ENCODE data around the gene TMC4.

The TMC4 gene

DNA sequence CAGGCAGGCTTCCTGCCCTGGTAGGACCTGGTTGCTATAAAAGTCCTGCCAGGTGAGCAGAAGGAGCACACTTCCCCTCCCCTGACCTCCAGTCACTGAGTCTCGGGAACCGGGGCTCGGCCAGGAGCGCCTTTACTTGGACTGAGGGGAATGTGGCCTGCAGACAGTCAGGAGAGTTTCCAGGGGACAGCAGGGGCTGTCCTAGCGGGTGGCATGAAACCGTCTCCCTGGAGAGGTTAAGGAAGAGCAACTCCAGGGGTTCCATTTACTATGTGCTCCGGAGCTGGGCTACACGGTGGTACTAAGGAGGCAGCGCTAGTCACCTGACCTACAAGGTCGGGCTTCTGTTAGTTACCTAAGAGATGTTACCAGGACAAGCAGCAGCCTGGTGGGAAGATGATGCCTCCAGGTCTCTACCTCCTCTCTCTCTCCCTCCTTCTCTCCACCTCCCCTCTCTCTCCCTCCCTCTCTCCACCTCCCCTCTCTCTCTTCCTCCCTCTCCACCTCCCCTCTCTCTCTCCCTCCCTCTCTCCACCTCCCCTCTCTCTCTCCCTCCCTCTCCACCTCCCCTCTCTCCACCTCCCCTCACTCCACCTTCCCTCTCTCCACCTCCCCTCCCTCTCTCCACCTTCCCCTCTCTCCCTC is 39.5 kb downstream of the TMC4 start:
- no peak for DNase-seq (ENCODE audit: low read depth)

DNA sequence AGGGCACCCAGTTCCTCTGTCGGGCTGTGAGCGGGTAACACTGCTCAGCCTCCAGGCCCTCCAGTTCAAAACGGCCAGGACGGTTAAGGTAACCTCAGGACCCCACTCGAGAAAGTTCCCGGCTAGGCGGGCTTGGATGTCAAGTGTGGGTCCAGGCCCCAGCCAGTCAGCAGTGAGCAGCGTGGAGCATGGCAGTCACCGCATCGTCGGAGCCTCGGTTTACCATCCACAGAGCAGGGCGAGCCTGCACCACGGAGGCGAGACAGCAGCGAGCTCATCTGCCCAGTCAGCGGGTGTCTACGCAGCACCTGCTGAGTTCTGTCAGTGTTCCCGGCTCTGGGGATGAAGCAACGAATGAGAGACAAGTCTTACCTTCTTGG is 43.4 kb downstream of the TMC4 start:
- no peak for DNase-seq (ENCODE audit: low read depth)

DNA sequence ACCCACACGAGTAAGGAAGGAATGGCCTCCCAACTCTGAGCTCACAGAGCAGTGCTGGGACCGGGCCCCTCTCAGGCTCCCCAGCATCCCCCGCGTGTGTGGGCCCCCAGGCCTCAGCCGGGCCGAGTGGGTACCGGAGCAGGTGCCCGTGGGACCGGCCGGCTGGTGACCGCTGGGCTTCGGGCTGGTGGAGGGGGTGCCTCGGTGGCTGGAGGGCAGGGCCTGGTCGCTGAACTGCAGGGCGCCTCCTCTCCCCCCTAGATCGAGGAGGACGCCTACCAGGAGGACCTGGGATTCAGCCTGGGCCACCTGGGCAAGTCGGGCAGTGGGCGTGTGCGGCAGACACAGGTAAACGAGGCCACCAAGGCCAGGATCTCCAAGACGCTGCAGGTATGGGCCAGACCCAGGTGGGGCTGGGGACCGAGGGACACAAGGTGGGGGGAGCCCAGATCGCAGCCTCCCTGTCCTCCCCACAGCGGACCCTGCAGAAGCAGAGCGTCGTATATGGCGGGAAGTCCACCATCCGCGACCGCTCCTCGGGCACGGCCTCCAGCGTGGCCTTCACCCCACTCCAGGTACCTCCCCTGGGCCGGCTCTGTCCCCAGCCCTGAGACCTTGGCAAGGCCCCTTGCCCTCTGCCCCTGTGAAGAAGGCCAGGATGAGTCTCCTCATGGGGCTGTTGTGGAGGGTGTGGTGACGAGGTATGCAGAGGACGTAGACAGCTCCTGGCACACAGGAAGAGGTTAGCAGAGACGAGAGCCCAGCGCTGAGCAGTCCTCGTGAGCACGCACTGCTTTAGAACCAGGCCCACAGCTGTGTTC is 44.0 kb downstream of the TMC4 start:
- no peak for DNase-seq (ENCODE audit: low read depth)

DNA sequence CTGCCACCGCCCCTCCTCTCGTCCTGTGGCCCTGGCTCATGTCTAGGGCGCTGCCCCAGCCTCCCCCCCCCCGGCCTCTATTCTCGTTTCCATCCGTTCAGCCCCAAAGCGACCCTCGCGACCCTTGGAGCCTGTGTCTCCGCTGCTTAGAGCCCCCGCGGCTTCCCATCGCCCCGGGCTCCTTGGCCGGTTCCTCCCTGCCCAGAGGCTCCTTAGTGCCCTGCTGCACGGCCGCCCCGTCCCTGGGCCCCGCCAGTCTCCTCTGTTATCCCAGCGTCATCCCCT is 44.6 kb downstream of the TMC4 start:
- DNase-seq (ENCODE audit: low read depth): no peak

DNA sequence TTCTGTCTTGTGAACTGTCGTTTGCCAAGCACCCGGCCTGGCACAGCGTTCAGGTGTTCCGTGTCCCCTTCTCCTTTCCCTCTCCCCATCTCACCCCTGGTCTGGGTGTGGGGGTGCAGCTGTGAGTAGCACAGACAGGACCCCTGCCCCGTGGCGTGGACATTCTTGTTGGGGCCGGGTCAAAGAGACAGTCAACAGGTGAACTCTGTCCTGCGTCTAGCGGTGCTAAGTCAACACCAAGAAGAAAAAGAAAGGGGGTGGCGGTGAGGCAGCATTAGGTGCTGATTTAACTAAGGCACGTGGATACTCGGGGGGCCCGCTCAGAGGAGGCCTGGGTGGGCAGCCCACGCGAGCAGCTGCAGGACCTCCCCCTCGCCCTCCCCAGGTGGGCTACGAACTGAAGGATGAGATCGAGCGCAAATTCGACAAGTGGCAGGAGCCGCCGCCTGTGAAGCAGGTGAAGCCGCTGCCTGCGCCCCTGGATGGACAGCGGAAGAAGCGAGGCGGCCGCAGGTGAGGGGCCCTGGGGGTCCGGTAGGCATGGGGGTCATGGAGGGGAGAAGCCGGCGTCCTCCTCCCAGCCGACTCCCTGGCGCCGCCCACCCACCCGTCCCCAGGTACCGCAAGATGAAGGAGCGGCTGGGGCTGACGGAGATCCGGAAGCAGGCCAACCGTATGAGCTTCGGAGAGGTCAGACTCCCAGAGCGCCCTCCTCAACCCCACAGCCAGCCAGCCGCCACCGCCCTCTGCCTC is 45.1 kb downstream of the TMC4 start:
- no peak for DNase-seq (ENCODE audit: low read depth)

DNA sequence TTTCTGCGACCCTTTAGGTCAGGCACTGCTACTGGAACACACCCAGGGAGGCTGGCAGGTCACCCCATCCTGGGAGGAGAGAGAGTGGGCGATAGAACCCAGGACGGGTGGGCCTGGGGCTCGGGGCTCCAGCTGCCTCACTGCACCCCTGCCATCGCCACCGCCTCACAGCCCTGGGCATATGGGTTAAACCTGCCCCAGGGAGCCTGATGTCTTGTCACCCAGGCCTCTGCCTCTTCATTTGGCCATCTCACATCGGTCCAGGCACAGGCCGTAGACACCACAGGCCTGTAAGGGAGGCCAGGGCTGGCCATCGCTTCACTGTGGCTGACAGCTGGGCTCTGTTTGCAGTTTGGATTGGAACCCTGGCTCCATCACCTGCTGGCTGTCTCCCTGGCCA is 47.2 kb downstream of the TMC4 start:
- no peak for DNase-seq (ENCODE audit: low read depth)

DNA sequence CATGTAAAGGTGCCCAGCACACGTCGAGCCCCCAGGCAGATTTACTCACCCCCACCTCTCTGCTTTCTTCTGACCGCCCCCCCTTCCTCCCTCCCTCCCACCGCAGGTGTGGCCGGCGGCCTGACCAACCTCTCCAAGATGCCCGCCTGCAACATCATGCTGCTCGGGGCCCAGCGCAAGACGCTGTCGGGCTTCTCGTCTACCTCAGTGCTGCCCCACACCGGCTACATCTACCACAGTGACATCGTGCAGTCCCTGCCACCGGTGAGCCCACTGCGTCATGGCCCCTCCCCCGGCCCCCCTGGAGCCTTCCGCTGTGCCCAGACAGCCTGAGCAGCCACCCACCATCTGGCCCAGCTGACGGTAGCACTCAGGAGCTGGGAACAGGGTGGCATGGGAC is 48.6 kb downstream of the TMC4 start:
- no peak for DNase-seq (ENCODE audit: low read depth)

DNA sequence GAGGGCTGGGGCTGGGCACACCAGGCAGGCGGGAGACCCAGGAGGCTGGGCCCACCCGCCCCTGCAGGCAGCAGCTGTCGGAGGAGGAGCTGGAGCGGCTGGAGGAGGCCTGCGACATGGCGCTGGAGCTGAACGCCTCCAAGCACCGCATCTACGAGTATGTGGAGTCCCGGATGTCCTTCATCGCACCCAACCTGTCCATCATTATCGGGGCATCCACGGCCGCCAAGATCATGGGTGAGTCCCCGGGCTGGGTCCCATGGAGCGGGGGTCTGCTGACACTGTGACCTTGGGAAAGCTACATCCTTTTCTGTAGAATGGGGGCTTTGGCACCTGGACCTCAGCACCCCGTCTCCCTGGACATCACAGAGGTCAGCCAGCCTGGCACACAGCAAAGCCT is 49.3 kb downstream of the TMC4 start:
- no peak for DNase-seq (ENCODE audit: low read depth)

DNA sequence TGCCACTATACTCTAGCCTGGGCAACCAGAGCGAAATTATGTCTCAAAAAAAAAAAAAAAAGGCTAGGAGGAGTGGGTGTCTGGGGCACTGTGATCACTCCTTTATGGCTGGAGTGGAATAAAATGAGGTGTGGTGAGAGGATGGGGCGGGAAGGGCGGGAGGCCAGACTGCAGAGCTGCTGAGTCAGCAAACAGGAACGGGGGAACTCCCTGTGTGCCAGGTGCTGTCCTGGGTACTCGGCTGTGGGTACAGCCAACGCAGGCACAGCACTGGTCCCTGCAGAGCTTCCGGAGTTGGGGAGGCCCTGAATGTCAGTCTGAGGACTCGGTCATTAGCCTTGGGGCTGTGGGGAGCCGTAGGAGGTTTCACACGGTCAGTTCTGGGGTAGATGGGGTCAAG is 51.7 kb downstream of the TMC4 start:
- DNase-seq (ENCODE audit: low read depth): no peak

DNA sequence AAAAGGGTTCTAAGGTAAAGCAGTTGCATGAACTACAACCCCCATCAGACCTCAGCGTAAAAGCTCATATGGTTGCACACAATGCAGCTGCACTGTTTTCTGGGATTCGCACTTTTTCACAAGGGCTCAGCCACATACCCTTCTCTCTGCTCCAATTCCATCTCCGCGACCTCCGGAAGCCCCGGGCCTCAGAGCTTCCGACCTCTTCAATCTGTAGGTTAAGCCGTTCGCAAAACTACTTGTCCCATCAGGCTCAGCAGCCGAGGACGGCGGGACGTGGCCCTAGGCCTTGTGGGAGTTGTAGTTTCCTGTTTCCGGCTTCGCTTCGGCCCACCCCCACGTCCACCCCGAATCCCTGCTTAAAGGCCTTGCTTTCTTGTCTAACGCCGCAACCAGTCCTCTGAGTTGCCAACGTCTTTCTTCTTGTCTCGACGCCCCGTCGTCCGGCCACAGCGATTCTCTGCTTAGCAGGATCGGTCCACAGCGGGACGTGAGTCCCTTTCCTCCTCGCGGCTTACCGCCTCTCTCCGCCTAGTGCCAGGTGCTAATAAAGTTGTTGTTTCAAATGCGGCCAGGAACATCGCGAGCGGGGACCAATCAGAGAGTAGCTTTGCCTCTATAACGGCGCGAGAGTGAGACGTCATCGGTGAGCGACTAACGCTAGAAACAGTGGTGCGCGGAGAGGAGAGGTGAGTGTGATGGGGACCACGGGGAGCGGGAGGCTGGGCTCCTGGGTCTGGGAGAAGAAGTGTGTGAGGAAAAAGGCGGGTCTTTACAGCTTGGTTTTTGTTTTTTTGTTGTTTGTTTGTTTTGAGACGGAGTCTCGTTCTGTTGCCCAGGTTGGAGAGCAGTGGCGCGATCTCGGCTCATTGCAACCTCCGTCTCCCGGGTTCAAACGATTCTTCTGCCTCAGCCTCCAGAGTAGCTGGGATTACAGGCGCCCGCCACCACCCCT is 57.6 kb downstream of the TMC4 start, which contains the start of the genes PRPF31 and TFPT:
Gene PRPF31, plus strand, starts transcription at position 646 of the 955 bp plus-strand sequence. CDS start 2,525 bp downstream, outside the sequence.
Gene TFPT, minus strand, starts transcription at position 549 of the 955 bp plus-strand sequence. Its CDS starts 388 bp downstream, at position 161.
- peak; percentile 97 for DNase-seq (ENCODE audit: low read depth)

DNA sequence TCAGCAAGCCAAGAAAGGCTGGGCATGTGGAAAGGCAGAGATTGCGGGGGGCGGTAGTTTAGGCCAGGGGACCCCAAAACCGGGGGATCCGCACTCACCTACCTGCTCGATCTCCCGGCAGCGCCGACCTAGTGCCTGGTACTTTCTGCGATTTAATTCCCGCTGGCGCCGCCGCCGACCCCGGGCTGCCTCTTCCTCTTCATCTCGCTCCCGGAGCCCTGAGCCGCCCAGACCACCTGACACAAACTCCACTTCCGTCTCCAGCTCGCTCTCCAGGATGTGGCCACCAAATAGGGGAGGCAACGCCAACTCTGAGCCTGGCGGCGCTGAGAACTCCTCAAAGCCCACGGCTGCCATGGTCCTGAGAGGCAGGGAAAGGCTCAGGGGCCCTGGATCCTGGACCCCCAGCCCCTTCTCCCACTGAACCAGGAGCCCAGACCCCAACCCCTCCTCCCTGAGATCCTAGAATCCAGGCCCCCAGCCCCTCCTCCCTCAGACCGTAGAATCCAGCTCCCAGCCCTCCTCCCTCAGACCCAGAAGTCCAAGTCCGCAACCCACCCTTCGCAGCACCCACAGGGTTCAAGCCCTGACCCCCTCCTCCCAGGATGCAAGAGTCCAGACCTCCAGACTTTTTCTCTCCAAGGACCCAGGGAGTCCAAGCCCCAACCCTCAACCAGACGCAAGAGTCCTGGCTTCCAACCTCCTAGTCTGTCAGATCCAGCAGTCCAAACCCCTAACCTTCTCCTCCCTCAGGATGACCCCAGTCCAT is 58.4 kb downstream of the TMC4 start:
- DNase-seq (ENCODE audit: low read depth): peak; percentile 61

Measured in EH (cell line).